HCT116 (cell line): Measurements from ENCODE around the gene MMEL1. TPM values are rescaled to one million over a fixed set of nuclear protein-coding genes. Genes with fewer than 3 reads are reported as not detected.

Experiments used
- ATAC-seq: fragments of 200-7000 bp; cut with Tn5 transposase; 2 replicates; pipeline ENCODE4 v1.9.1; 2020; ENCODE audit warnings: mild to moderate bottlenecking, moderate library complexity
- BruUV-seq: library from RNA; stranded (reverse); fragments of 400-500 nt; replicated peaks from 2 replicates; lab custom pipeline; 2021; lab: Mats Ljungman, UMichigan
- CTCF ChIA-PET: fragments of 300-600 bp; sonication (Branson Sonifier 250); formaldehyde crosslinking; loops from one replicate; lab custom pipeline; 2021; ENCODE audit warnings: antibody characterized with exemption; lab: Charles Lee
- POLR2A ChIA-PET: fragments of 300-600, 350-600 bp; sonication (Branson Sonifier 250); formaldehyde crosslinking; loops from one replicate; lab custom pipeline; 2021; ENCODE audit warnings: antibody characterized with exemption; lab: Charles Lee
- RAD21 ChIA-PET, 2 experiments: fragments of 300-600 bp; sonication (Branson Sonifier 250); formaldehyde crosslinking; loops; one replicate each; lab custom pipeline; 2023; ENCODE audit warnings: low total read pairs in 2 of 2; ENCODE audit not compliant: uncharacterized antibody in 2 of 2, unreplicated experiment in 2 of 2, low non-redundant PET in 1 of 2; lab: Charles Lee
- DNase-seq: peaks from one replicate; pipeline ENCODE4 v3.0.0-alpha.2; 2010; ENCODE audit warnings: low read depth, low spot score
- H2AFZ ChIP-seq: fragments of 200-600 bp; shearing (Covaris generic), sonication (generic); 2 replicates; pipeline ENCODE4 v1.6.1; 2017; ENCODE audit warnings: low read depth, mixed run types, mixed read lengths, antibody characterized with exemption, low read length; ENCODE audit not compliant: poor library complexity, severe bottlenecking
- H3K27ac ChIP-seq: 2 replicates; pipeline ENCODE4 v1.5.1; 2012; ENCODE audit warnings: low read depth, low read length
- H3K27me3 ChIP-seq: fragments of 200-600 bp; sonication (generic); 2 replicates; pipeline ENCODE4 v1.6.1; 2016; ENCODE audit warnings: mixed run types, low read length, mixed read lengths; ENCODE audit not compliant: insufficient read depth
- H3K36me3 ChIP-seq, 2 experiments: fragments of 200-500 bp in 1 of 2; fragments of 200-600 bp in 1 of 2; sonication (Bioruptor generic) in 1 of 2; sonication (generic) in 1 of 2; 2 replicates each; pipeline versions ENCODE4 v1.5.1 to v1.6.1; 2014 to 2016; ENCODE audit warnings: low read length in 2 of 2, inconsistent platforms in 1 of 2, mixed read lengths in 1 of 2, mixed run types in 1 of 2; ENCODE audit not compliant: insufficient read depth in 2 of 2, control insufficient read depth in 1 of 2
- H3K4me1 ChIP-seq, 2 experiments: fragments of 200-600 bp in 1 of 2; sonication (generic) in 1 of 2; 2 replicates each; pipeline versions ENCODE4 v1.5.1 to v1.6.1; 2012 to 2017; ENCODE audit warnings: low read length in 2 of 2, inconsistent platforms in 1 of 2, mild to moderate bottlenecking in 1 of 2, mixed read lengths in 1 of 2, mixed run types in 1 of 2, moderate library complexity in 1 of 2; ENCODE audit not compliant: insufficient read depth in 2 of 2, control insufficient read depth in 1 of 2
- H3K4me2 ChIP-seq: fragments of 200-600 bp; sonication (generic); 2 replicates; pipeline ENCODE4 v1.6.1; 2017; ENCODE audit warnings: mixed run types, low read length, mixed read lengths
- H3K4me3 ChIP-seq, 2 experiments: fragments of 200-600 bp in 1 of 2; sonication (generic) in 1 of 2; replicated peaks in 1 of 2; 2 replicates each; pipeline ENCODE4 v1.5.1; 2011 to 2016; ENCODE audit warnings: low read length in 2 of 2, control low read depth in 1 of 2, low read depth in 1 of 2, mild to moderate bottlenecking in 1 of 2, mixed read lengths in 1 of 2, mixed run types in 1 of 2
- H3K79me2 ChIP-seq: fragments of 200-600 bp; sonication (generic); 2 replicates; pipeline ENCODE4 v1.6.1; 2017; ENCODE audit warnings: mild to moderate bottlenecking, mixed run types, low read length, moderate library complexity, mixed read lengths; ENCODE audit not compliant: insufficient read depth
- H3K9ac ChIP-seq: fragments of 200-600 bp; sonication (generic); 2 replicates; pipeline ENCODE4 v1.6.1; 2016; ENCODE audit warnings: low read length, mixed read lengths
- H3K9me2 ChIP-seq: fragments of 200-600 bp; sonication (generic), shearing (Covaris generic); 2 replicates; pipeline ENCODE4 v1.6.1; 2017; ENCODE audit warnings: mixed run types, mild to moderate bottlenecking, moderate library complexity; ENCODE audit not compliant: insufficient read depth
- H3K9me3 ChIP-seq, 2 experiments: fragments of 200-500 bp in 1 of 2; fragments of 200-600 bp in 1 of 2; sonication (Bioruptor generic) in 1 of 2; sonication (generic) in 1 of 2; 2 replicates each; pipeline ENCODE4 v1.6.1; 2014 to 2017; ENCODE audit warnings: low read length in 2 of 2, mixed read lengths in 2 of 2, inconsistent platforms in 1 of 2, low read depth in 1 of 2, mild to moderate bottlenecking in 1 of 2, mixed run types in 1 of 2, moderate library complexity in 1 of 2; ENCODE audit not compliant: control insufficient read depth in 1 of 2, insufficient read depth in 1 of 2
- H4K20me1 ChIP-seq: fragments of 200-600 bp; sonication (generic), shearing (Covaris generic); 2 replicates; pipeline ENCODE4 v1.6.1; 2017; ENCODE audit warnings: mixed run types, mild to moderate bottlenecking, moderate library complexity; ENCODE audit not compliant: insufficient read depth
- CEBPB ChIP-seq: IDR thresholded peaks from 2 replicates; pipeline ENCODE4 v1.6.1; 2012; ENCODE audit warnings: low read depth
- JUND ChIP-seq: IDR thresholded peaks from 2 replicates; pipeline ENCODE4 v1.6.1; 2012
- intact Hi-C: fragments of 100-400 bp; cut with micrococcal nuclease; formaldehyde crosslinking; loops from 2 replicates; pipeline ENCODE4 v1.10.0; 2022
- total RNA-seq: library from RNA; stranded (reverse); gene quantifications from one replicate; pipeline ENCODE4 v1.2.1, GENCODE V29; 2021; ENCODE audit not compliant: unreplicated experiment

Gene MMEL1
- total RNA-seq, 1 experiment from 2014 or later = 2.7 TPM

DNA sequence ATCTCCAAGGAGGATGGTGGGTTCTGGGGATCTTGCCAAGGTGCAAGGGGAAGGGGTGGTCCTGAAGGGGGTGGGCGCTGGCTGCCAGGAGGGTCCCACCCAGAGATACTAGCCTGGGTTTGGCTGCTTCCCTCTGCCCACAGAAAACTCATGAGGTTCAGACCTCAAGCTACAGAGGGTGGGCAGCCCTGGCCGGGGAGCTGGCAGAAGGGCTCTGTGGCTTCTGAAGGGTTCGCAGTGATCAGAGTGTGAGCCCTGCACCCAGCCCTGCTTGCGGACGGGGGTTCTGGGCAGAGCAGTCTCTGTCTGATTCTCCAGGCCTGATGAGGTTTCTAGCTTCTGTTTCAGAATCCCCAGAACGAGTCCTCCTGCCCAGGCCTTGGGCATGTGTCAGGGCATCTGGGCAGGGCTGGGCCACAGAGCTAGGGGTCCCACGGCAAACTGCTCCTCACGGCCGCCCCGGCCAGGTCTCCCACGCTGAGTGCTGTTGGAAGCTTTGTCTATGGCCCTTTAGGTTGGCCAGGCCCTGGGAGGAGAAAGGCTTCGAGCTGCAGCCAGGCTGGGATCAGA is 635 bp upstream of the MMEL1 start:
- no peaks in the 10 kb centered on the region for H3K9me2 ChIP-seq
- POLR2A ChIA-PET = no interaction called here
- DNase-seq = no peak
- no peak for ATAC-seq
- no TSS peak for BruUV-seq
- H3K36me3 ChIP-seq = no peaks in the 10 kb centered on the region
- H3K9ac ChIP-seq = no peak overlapping the region
- no peaks in the 10 kb centered on the region for H4K20me1 ChIP-seq
- peaks cover 0 to 13% of the 10 kb centered on the region in 2 experiments; a peak in 2 of 4 replicates for H3K9me3 ChIP-seq
- CTCF ChIA-PET = no interaction called here
- no peak overlapping the region for H3K4me2 ChIP-seq
- TF ChIP-seq JUND = no peak
- H2AFZ ChIP-seq = no peak overlapping the region
- H3K4me3 ChIP-seq = no peak overlapping the region
- H3K79me2 ChIP-seq = no peaks in the 10 kb centered on the region
- intact Hi-C loops = no loop called here
- RAD21 ChIA-PET = no interaction called here
- peaks cover 0 to 6% of the 10 kb centered on the region in 2 experiments; a peak in 2 of 4 replicates for H3K4me1 ChIP-seq
- H3K27ac ChIP-seq = no peak overlapping the region
- no peaks in the 10 kb centered on the region for H3K27me3 ChIP-seq

DNA sequence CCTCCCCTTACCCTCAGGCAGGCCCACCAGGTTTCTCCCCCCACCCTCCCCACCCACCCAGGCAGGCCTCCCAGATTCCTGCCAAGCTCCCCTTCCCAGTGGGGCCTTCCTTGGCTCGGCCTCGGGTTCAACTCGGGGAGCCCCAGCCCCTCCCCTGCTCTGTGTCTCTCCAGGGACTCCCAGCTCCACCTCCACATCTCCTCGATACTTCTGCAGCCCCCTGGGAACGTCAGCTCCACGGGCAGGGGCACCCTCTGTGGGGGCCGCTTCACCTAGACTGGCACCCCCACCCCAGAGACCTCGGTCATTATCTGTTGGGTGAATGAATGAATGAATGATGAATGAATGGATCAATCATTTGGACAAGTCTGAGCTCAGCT is 775 bp downstream of the MMEL1 start:
- no peak overlapping the region for H2AFZ ChIP-seq
- H3K79me2 ChIP-seq = no peaks in the 10 kb centered on the region
- intact Hi-C loops = no loop called here
- H3K9me2 ChIP-seq = no peaks in the 10 kb centered on the region
- ATAC-seq = no peak
- no peaks in the 10 kb centered on the region for H3K27me3 ChIP-seq
- CTCF ChIA-PET = no interaction called here
- POLR2A ChIA-PET = no interaction called here
- no peak overlapping the region for H3K27ac ChIP-seq
- H3K4me3 ChIP-seq = no peak overlapping the region
- no TSS peak for BruUV-seq
- RAD21 ChIA-PET = no interaction called here
- H4K20me1 ChIP-seq = no peaks in the 10 kb centered on the region
- H3K4me1 ChIP-seq = peaks cover 0 to 6% of the 10 kb centered on the region in 2 experiments; a peak in 2 of 4 replicates
- no peak overlapping the region for H3K4me2 ChIP-seq
- H3K36me3 ChIP-seq = no peaks in the 10 kb centered on the region
- H3K9ac ChIP-seq = no peak overlapping the region
- peaks cover 0 to 13% of the 10 kb centered on the region in 2 experiments; a peak in 2 of 4 replicates for H3K9me3 ChIP-seq
- no peak for DNase-seq
- no peak for TF ChIP-seq CEBPB
